NB4 (cell line): Measurements from ENCODE around the gene LAMTOR1.

Experiments used
- MAX ChIP-seq: IDR thresholded peaks from 2 replicates; pipeline ENCODE4 v1.6.1; 2011; ENCODE audit warnings: low read depth, low read length
- TF ChIP-seq, protein P1 (sequence below): IDR thresholded peaks from one replicate; pipeline ENCODE4 v1.5.1; 2012; ENCODE audit warnings: low read depth, low read length

DNA sequence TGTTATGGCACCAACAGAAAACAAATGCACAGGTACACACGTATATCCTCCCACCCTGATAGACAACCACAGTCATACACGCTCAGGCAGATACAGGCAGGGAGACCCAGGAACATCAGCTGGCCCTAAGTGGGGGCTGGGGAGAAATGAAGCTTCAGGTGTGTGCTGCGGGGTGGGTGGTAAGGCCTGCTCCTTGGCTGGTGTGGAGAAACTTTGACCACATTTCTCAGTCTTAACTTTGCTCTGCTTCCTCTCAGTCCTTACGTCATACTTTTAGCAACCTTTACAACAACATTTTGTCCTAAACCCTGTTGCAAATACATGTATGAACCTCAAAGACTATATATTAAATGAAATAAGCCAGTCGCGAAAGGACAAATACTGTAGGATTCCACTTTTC, 16.1 kb upstream of the LAMTOR1 start:
- TF ChIP-seq, protein P1, sequence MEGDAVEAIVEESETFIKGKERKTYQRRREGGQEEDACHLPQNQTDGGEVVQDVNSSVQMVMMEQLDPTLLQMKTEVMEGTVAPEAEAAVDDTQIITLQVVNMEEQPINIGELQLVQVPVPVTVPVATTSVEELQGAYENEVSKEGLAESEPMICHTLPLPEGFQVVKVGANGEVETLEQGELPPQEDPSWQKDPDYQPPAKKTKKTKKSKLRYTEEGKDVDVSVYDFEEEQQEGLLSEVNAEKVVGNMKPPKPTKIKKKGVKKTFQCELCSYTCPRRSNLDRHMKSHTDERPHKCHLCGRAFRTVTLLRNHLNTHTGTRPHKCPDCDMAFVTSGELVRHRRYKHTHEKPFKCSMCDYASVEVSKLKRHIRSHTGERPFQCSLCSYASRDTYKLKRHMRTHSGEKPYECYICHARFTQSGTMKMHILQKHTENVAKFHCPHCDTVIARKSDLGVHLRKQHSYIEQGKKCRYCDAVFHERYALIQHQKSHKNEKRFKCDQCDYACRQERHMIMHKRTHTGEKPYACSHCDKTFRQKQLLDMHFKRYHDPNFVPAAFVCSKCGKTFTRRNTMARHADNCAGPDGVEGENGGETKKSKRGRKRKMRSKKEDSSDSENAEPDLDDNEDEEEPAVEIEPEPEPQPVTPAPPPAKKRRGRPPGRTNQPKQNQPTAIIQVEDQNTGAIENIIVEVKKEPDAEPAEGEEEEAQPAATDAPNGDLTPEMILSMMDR = no peak
- TF ChIP-seq MAX = no peak; the same call in 1 of the 2 replicates
